Purkinje cell (primary cell): ENCODE data around the gene WFS1. TPM values are rescaled to one million over a fixed set of nuclear protein-coding genes. Genes with fewer than 3 reads are reported as not detected.

Source experiments
- polyA plus RNA-seq: library from polyadenylated mRNA; unstranded; fragments of >200 nt; fragmentation: Nextera tagmentation; gene quantifications from 2 replicates; pipeline ENCODE4 v1.2.1, GENCODE V29; 2014

The WFS1 gene
- polyA plus RNA-seq, result 15.5 and 30.1 TPM in 2 replicates

GRCh38 chr4:6269616-6270511 is at the start of gene WFS1:
Gene WFS1 (plus strand): TSS chr4:6269850. CDS start chr4:6277456, 7,606 bp downstream.

Other genes starting within 250 kb of the WFS1 start
- 24.6 and 30.5 TPM in 2 replicates for gene JAKMIP1, start 69.3 kb upstream of the WFS1 start, polyA plus RNA-seq
- 15.0 and 15.1 TPM in 2 replicates for gene PPP2R2C, start 202.8 kb downstream of the WFS1 start, polyA plus RNA-seq